ENCODE data around the gene AGRN.

- TF ChIP-seq, protein P1, sequence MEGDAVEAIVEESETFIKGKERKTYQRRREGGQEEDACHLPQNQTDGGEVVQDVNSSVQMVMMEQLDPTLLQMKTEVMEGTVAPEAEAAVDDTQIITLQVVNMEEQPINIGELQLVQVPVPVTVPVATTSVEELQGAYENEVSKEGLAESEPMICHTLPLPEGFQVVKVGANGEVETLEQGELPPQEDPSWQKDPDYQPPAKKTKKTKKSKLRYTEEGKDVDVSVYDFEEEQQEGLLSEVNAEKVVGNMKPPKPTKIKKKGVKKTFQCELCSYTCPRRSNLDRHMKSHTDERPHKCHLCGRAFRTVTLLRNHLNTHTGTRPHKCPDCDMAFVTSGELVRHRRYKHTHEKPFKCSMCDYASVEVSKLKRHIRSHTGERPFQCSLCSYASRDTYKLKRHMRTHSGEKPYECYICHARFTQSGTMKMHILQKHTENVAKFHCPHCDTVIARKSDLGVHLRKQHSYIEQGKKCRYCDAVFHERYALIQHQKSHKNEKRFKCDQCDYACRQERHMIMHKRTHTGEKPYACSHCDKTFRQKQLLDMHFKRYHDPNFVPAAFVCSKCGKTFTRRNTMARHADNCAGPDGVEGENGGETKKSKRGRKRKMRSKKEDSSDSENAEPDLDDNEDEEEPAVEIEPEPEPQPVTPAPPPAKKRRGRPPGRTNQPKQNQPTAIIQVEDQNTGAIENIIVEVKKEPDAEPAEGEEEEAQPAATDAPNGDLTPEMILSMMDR (IDR thresholded peaks at IDR 0.05) = no peak
- no peak for TF ChIP-seq POLR2A (IDR thresholded peaks at IDR 0.05; ENCODE audit: low read depth)
- TF ChIP-seq POLR2AphosphoS5 (IDR thresholded peaks at IDR 0.05) = no peak
- TF ChIP-seq EP300 (IDR thresholded peaks at IDR 0.05) = no peak
Measured at GRCh38 chr1:971751-972506, 48.0 kb upstream of the AGRN start.

Data from esophagus muscularis mucosa (tissue), 4 donors.